HS-27A (cell line): ENCODE measurements around the gene ARAP1.

Source experiments
- DNase-seq: peaks from one replicate; pipeline ENCODE4 v3.0.0-alpha.2; 2012; ENCODE audit warnings: low read depth, missing footprints

The ARAP1 gene

DNA sequence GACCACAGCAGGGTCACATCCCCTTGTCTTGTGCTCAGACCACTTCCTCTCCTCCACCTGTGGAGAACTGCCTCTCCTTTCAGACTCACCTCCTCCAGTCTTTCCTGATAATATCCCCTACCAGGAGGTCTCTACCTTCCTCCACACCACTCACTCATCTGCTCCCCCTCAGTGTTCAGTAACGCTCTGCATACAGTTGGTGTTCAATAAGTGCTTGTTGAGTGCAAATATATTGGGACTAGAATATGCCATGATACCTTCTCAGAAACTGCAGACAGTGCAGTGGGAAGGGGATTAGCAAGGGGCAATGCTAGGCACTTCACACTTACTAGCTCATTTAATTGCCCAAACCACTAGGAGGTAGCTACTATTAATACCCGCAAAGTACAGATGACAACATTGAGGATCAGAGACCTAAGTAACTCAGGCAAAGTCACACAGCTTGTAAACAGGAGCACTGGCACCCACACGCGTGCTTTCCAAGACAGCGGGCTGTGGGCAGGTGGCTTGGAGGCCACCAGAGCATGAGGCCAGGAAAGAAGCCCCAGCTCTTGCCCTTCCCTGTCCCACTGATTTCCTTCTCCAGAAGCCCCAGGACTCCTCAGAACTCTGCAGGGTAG lies 69.9 kb downstream of the ARAP1 start:
- DNase-seq = no peak

GRCh38 chr11:72681226-72682153 lies 70.7 kb downstream of the ARAP1 start:
- no peak for DNase-seq

DNA sequence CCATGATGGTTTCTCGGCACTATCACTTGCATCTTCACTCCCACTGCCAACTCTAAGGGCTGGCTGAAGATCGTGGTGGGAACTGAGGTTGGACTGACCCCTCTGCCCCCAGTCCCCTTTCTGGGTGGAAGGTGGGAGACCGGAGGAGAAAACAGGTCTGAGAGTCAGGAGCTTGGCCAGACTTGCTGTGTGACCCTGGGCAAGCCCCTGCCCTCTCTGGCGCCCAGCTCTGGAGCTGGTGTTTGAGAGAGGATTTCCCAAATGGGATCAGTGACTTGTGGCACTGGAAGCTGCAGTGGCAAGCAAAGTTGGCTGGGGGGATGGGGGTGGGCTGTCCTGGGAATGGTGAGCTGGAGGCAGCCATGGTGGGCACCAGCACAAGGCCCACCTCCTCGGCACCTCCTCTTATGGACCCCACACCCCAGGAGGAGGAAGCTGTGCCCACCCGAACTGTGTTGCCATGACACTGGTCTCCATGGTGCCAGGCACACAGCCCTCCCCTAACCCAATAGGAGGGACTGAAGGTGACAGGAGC lies 71.5 kb downstream of the ARAP1 start:
- DNase-seq = no peak

GRCh38 chr11:72679869-72680268 lies 72.3 kb downstream of the ARAP1 start:
- no peak for DNase-seq

DNA sequence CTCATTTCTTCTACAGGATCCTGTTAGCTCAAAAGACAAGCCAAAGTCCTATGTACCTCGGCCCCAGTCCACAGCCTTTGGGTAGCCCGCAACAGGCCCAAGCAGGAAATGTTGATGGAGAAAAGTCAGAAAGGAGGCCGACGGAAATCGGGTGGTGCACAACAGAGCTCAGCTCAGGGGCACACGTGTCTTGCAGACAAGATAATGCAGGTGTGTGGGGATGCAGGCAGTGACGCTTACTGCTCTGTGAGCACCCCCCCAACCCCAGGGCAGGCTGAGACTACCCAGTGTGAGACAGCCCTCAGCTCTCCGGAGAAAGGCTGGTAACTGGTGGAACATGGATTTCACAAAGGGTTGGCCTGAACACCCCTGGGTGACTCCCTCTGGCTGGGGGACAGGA lies 73.7 kb downstream of the ARAP1 start:
- DNase-seq = no peak

DNA sequence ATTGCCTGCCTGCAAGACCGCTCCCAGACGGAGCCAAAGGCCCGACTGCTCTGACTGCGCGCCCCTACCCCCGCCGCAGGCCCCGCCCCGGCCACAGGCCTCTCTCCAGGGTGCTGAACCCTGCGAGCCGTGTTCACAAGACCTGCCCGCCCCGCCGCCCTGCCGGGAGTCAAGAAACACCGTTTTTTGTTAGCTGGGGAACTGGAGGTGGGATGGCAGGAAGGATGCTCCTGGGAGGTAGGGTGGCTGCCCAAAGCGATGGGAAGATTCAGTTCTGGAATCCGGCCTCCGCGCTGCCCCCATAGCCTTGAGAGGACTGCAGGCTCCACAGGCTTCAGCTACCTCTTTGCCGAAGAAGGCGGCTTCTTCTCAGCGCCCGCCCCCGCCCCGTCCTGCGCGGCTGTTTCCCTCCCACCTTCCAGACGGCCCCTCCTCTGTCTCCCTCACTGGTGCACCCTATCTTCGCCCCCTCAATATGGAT lies 75.3 kb downstream of the ARAP1 start:
- no peak for DNase-seq

- DNase-seq = no peak
These were observed 77.0 kb downstream of the ARAP1 start for GRCh38 chr11:72675221-72675620.

DNA sequence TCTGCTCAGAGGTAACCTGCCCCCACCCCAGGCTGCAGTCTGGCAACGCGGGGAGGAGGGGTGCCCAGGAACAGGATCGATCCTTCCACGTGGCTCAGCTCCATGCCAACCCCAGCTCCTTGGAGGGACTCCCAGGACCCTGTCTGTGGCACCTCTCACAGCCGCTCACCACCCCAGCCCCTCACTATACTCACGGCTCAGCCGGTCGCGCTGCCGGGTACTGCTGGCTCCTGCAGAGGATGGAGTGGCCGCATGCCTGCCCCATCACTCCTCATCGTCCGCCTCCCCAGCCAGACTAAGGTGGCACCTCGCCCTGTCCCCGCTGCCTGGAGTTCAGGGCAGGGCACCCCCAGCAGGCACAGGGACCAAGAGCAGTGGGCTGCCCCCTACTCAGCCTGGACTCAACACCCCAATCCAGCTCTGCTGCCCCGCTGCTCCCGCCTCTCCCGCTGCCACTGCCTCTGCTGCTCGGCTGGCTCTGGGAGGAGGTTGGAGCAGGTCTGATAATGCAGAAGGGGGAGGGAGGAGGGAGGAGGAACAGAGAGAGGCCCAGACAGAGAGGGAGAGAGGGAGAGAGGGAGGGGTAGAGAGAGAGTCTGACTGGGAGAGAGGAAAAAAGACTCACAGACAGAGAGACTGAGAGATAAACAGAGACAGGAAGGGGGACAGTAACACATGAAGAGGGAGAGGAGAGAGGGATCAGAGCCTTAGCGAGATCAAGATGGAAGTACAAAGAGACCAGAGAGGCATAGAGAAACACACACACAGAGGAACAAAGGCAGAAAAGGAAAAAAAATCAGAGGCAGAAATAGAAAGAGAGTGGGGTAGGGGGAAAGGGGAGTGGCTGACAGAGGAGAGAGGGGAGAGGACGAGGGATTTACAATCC lies 78.0 kb downstream of the ARAP1 start, which contains the start of gene PDE2A:
PDE2A (minus strand) TSS at position 480 of the 886 bp plus-strand sequence; CDS start at position 265, 215 bp downstream.
- no peak for DNase-seq

DNA sequence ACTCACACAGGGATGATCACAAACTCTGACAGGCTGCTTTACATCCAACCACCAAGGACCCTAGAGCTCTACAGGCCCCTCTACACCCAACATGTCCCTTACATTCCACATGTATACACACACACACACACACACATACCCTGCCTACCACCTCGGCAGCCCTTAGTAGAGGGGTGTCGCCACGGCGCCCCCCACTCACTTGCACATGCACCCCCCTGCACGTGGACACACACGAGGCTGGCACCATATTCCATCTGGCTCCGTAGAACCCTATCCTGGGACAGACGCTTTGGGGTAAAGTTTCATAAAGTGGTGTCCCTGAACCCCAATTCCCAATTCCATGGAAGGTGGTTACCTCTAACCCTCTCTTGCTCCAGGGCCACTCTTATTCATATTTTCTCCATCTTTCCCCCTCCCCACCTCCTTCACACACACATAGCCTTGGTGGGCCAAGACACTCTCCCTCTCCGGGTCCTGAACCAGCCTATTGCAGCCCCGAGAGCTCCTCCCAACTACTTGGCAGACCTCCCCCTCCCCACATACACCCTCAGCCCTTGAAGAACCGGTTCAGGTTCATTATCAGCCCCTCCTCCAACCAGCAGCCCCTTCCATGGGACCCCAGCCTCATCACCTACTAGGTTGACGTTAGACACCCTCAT lies 78.8 kb downstream of the ARAP1 start:
- DNase-seq = no peak

DNA sequence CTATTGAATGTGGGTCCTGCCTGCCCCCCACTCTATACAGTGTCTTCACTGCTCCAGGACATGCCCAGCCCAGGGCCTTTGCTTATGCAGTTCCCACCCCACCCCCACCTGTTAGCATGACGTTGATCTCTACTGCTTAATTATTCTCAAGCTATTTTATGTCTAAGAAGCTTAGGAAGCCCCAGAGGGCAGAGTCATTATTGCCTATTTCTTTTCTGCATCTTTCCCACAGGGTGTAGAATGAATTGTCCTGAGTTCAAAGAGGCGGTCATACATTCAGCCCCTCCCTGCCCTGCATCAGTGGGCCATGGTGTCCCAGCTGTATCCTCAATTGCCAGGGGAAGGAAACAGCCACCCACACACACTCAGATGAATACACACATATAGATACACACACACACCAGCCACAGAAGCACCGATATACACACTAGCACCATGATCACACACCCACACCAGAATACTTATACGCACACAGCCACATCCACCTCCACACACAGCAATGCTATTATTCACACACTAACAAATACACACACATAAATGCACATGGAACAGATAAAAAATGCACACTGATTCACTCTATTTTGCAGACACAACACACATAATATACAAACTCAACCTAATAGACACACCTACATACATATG lies 79.5 kb downstream of the ARAP1 start:
- no peak for DNase-seq

- DNase-seq = no peak
These were observed 80.8 kb downstream of the ARAP1 start for GRCh38 chr11:72671152-72672099.

- DNase-seq = no peak
These were observed 82.2 kb downstream of the ARAP1 start for GRCh38 chr11:72670041-72670440.

DNA sequence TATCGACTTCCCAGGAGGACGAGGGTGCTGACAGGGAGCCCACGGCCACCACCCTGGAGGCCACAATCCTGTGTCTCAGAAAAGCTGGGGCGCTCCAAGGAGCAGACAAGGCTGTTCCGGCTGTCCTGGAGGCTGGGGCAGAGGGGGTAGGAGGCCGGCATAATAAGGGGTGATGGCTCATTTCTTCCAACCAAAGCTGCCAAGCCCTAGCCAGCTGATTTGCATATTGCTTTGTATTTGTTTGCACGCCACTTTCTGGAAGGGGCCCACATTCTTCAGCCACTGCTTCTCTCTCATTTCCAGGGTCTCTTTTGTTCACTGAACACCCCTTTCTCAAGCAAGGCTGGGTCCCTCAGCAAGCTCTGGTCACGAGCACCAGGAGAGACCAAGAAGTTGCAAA lies 82.7 kb downstream of the ARAP1 start:
- no peak for DNase-seq

DNA sequence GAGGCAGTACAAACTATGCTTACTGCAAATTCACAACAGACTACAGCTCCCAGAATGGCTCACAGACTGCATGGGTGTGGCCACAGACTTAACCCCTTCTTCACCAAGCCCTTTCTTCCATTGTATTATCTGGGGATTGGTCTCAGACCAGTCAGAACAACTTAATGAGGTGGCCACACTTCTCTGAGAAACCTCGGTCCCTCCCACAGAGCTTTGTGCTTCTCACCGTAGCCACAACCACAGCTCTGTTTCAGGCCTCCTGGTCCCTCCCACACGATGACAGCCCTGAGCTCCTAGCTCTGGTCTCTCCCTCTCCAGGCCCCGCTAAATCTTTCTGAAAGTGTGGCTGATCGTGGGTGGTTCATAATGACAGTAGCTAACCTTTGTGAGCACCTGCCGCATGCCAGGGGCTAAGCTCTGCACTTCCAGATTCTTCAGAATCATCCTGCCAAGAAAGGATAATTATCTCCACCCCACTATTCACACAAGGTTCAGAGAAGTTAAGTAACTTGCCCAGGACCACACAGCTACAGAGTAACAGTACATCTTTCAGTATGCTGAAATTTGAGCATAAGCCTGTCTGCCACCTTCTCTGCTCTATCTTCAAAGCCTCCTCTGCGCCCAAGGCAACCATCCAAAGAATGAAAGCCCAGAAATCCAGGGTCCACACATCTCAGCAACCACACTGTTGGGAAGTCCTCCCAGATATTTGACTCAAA lies 83.4 kb downstream of the ARAP1 start:
- DNase-seq = no peak

DNA sequence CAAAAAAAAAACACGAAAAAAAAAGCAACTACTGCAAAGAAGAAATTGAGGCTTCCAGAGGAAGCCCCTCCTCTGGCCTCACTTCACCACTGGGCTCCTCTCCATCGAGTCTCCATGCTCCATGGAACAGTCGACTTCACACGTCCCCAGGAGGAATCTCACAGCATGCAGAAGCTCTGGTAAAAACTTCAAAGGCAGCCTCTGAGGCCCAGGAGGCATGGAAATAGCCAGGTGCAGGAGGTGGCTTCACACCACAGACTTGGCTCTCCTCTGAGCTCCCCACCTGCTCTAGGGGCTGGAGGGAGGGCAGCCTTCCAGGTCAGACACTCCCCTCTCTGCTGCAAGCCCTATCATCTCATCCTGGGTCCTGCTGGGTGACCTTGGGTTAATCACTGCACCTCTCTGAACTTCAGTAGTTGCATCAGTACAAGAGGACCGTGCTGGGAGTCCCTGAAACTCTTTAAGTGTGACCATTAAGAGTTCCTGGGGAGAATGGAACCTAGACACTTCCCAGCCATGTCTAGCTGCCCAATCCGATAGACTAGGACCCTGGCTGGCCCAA lies 86.2 kb downstream of the ARAP1 start:
- DNase-seq = no peak

DNA sequence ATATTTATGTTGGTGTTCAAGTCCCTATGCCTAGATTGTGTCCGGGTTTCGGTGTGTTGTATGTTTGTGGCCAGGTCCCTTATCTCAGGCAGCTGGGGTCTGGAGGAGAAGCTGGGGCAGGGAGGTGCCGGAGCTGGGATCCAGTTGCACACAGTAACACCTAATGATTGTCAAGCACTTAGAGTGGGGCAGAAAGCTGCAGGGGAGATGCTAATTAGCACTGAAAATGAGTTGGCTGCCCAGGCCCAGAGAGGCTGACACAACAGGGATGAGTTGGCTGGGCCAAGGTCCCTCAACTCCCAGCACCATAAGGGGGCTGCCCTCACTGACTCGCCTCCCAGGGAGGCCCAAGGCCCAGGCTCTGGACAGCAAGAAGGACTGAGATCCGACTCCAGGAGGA lies 90.2 kb downstream of the ARAP1 start:
- no peak for DNase-seq

GRCh38 chr11:72661486-72661885 lies 90.7 kb downstream of the ARAP1 start:
- DNase-seq = no peak

DNA sequence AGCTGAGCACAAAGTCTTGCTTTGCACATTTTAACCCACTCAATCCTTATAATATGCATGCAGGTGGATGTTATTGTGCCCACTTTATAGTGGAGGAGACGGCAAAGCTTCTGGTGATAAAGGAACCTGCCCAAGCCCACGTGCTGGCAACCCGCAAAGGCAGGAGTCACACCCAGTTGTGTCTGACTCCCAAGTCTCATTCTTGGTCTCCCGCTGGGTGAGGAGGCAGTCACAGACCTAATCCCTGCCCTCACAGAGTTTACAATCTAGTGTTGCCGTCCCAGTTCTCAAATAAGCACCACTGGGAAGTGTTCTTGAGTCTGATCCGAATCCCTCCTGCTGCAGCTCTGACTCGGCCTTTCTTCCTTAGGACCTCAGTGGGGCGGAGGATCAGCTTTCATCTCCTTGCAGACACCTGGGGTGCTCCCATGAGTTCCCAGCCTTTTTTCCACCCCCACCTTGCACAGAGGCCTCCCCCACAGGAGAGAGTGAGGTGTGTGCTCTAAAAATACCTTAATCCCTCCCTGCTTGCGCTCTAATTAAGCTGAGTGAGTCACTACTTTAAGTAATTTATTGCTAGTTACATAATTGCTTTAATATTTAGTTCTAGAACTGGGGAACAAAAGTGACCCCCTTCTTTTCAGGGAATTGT lies 93.1 kb downstream of the ARAP1 start:
- no peak for DNase-seq
